Stimulated activated naive CD4-positive, alpha-beta T cell treated with Interleukin-2 at 50 U/mL for 16 hours (primary cell): ENCODE data around the gene PSMA3.
"Not testable (repeated sequence)": the region's sequence is repeated elsewhere in the genome, so short reads cannot be mapped to it uniquely, and the experiment has no call there.

Experiments used
- DNase-seq: peaks from one replicate; lab custom pipeline; 2025; lab: John Stamatoyannopoulos, UW

PSMA3 gene

DNA sequence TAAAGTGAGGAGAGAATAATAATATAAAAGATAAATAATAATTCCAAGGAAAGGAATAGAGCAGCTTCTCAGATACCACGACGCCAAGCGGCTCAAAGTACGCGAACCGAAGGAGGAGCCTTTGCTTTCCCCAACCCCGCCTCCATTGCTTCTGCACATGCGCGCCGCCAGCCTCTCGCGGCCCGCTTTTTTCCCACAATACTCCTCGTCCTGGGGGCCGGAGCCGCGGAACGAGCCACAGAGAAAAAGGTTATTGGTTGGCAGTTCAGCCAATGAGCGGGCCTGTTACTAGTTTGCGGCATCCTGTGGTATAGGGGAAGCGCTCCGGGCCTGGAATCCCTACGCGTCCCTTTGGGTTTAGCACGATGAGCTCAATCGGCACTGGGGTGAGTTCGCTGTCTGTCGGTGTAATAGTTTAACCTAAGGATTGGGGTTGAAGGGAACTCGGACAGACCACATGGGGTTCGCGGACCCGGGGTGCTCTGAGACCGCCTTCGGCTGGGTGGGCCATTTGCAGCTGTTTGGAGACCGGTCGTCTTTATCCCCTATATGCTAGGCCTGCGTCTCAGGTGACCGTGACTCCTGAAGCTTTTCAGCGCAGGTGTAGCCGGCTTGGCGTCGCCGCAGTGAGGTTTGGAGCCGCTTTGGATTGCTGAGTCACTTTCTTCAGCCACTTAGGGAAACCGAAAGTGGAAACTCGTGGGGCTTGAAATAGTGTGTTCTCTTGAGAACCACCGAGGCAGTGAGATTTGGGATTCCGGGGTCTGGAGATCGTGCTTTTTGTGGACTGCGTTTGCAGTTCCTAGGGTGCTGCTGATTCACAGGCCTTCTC, at the start of gene PSMA3:
PSMA3 (plus strand) TSS at position 288 of the 832 bp plus-strand sequence; CDS start at position 366, 78 bp downstream.
- DNase-seq = peak; percentile 96

DNA sequence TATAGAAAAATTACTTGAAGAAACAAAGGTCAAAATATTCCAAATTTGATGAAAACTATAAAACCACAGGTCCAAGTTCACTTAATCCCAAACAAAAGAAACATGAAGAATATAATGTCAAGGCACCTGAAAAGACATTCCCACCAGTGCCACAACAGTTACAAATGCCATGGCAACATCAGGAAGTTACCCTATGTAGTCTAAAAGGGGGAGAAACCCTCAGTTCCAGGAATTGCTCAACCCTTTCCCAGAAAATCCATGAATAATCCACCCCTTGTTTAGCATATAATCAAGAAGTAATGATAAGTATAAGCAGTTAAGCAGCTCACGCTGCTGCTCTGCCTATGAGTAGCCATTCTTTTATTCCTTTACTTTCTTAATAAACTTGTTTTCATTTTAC, 48.4 kb upstream of the PSMA3 start:
- DNase-seq = no peak

DNA sequence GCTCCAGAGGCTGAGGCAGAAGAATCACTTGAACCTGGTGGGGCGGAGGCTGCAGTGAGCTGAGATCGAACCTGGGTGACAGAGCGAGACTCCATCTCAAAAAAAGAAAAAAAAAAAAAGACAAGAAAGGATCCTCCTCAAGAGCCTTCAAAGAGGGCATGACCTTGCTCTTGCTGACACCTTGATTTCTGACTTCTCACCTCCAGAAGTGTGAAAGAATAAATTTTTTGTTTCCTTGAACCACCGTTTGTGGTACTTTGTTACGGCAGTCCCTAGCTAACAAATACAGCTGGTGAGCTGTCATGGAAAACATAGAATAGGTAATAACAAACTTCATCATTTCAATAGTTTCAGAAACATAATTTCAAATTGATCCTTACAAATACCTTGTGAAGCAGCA, 46.6 kb upstream of the PSMA3 start:
- no peak for DNase-seq

DNA sequence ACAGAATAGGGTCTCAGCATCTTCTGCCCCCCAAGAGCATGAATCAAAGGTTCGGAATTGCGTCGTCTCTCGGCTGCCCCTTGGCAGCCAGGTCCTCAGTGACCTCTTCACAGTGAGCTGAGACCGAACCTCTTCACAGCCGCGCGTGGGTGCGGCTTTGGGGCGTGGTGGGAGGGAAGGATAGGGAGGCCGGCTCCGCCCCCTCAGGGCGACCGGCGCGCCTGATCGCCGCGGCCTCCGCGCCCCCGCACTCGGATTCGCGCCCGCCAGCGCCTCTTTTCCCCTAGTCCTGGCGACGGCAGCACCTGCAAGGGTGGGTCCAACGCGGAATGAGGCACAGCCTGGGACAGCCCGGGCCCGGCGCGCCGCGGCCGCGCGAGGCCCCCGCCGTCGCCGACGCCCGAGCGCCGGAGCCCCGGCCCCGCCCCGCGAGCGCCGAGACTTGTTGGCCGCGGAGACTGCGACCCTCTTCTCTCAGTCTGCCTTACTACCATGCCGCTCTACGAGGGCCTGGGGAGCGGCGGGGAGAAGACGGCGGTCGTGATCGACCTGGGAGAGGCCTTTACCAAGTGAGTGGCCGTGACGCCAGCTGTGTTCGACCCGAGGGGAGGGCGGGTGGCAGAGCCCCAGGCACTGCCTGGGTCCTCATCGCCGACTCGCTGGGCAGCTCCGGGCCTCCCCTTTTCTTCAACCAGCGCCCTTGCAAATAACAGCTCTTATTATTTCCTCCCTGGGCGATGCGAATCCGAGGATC, 44.7 kb upstream of the PSMA3 start, which contains the start of gene ACTR10:
ACTR10 (plus strand) TSS at position 424 of the 754 bp plus-strand sequence; CDS start at position 493, 69 bp downstream.
- peak; percentile 89 for DNase-seq

DNA sequence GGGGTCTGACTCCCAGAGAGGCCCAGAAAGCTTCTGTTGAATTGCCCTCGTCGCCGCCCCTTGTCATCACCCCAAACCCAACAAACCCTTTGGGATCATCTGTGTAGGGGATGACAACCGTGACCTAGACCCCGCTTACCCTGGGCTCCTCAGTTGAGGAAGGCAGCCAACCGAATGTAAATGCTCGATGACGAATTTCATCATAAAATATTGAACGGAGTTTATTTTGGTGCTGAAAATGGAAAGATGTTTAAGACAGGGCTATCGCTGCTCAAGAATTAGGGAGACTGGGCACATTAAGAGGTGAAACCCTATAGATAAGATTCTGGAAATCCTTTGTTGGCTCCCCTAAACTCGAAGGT, 44.2 kb upstream of the PSMA3 start:
- DNase-seq = no peak

DNA sequence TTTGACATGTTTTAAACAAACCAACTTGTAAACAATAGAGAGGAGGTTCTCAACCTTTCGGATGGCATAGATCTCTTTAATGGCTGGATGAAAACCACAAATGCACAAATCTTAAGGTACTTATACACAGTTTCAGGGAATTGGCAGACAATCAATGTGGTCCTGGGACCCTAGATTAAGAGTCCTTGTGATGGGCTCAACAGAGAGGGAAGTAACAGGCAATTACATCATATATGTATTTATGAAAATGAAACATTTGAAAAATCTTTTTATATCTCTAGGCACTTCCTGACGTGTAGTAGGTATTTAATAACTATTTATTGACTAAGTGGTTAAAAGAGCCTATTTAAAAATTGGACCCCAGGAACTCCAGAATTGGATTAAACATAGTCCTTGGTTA, 43.8 kb upstream of the PSMA3 start:
- no peak for DNase-seq

DNA sequence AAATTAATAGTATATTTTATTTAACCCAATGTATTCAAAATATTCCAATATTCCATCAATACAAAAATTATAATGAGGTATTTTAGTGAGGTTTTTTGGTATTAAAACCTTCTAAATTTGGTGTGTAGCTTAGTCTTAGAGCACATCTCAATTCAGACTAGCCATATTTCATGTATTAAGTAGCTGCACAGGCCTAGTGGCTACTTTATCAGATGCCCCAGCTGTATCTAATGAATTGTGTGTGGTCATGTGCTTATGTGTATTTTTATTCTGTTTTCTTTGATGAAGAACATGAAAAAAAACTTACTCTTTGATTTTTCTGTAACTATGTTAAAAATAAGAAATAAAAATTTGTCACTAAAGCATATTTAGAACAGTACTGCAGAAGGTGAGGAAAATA, 31.5 kb upstream of the PSMA3 start:
- no peak for DNase-seq

DNA sequence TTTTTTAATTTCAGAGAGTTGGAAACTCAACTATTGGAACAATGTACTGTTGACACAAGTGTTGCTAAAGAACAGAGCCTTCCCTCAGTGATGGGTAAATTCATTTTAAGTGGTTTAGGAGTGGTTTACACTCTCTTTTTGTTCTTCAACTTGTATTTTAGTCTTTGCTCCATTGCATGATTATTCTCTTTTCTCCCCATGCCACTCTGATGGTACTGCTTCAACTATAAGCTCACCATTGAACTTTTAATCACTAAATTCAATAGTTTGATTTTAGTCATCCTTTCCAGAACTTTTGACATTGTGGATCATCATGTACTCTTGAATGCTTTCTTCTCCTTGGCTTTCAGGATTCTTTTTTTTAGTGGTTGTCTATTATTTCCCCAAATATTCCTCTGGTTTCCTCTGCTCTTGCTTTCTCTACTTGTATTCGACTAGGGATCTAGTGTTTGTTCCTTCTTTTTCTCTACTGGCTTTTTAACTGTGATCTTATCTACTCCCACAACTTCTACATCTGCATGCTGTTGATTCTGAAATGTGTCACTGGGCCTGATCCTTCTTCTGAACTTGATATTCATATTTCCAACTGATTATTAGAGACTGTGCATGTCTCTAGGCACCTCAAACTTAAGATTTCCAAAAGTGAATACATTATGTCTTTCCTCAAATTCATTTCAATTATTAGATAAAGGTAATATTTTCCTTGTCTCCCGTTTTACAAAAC, 29.3 kb upstream of the PSMA3 start:
- DNase-seq = no peak

DNA sequence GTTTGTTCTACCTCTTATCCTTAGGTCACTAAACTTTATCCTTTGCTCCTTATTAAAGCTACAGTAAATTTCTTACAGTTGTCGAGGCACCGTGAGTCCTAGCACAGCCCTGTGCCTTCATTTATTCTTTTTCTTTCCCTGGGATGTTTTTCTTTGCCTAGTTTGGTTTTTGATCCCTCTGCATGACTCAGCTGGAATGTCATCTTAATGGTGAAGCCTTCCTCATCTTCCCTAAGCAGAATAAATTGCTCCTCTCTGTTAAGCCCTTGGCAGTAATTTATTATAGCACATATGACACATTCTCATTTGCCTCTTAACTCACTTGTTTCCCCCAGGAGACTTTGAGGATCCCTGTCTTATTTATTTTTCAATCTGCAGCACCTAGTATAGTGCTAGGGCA, 28.1 kb upstream of the PSMA3 start:
- DNase-seq = no peak

DNA sequence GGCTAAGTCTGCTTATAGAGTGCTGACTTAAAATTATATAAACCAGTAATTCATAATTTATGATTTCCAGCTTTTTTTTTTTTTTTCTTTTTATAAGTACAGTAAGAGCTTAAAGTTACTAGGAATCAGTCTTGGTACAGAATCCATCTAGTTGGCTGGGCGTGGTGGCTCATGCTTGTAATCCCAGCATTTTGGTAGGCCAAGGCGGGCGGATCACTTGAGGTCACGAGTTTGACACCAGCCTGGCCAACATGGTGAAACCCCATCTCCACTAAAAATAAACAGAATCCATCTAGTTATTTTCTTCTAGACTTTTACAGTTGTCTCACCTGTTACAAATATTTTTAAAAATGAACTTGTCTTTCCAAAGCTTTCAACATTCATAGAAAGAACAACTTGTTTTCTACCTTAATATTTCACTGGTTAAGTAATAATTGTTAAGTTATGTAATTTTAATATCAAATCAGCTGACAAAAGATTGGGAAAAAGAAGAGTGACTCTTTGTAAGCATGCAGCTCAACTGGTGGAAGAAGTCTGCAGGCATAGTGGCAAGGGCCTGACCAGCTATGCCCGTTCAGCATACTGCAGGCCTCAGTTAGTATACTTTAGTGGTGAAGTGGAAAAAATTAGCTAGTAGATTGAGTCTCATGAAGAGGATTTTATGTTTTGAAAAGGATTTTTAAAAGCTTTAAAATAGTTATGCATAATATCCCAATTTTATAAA, 17.4 kb upstream of the PSMA3 start:
- no peak for DNase-seq

DNA sequence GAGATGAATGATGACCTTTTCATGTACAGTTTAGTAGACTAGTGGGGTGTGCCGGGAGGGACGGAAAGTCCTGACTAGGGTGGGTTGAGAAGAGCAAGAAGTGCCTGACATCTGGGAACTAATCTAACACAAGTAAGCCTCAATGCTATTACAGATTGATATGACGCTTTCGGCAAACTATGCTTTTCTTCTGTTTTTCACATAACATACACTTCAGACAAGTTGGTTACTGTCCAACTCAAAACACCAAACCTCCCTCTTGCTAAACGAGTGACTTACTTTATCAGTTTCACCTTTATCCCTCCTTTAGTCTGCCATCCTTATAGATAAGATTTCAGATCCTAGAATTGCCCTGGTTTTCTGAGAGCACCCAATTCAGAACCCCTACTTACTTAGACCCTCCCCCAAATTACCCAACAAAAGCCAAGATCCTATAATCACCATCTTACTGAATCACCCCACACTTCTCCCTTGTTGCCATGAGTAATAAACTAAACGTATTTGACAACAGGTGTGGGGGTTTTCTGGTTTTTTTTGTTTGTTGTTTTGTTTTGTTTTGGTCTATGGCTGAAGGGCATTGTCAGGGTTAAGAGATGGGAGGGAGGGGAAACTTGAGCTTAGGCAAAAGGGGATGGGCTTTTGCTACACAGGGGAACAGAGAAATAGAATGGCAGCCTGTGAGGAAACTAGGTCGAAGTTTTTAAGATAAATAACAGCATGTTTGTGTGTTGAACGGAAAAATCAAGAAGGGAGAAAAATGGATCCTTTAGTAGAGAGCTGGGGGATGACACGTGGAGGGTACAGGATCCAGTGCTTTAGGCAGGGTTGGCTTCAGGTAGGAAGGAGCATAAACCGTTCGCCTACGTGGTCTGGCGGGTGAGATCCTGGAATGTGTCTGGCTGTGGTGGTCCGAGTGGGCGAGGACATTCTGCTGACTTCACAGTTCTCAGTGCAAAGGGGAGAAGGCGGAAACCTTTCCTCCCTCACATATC, 6.1 kb upstream of the PSMA3 start:
- no peak for DNase-seq

DNA sequence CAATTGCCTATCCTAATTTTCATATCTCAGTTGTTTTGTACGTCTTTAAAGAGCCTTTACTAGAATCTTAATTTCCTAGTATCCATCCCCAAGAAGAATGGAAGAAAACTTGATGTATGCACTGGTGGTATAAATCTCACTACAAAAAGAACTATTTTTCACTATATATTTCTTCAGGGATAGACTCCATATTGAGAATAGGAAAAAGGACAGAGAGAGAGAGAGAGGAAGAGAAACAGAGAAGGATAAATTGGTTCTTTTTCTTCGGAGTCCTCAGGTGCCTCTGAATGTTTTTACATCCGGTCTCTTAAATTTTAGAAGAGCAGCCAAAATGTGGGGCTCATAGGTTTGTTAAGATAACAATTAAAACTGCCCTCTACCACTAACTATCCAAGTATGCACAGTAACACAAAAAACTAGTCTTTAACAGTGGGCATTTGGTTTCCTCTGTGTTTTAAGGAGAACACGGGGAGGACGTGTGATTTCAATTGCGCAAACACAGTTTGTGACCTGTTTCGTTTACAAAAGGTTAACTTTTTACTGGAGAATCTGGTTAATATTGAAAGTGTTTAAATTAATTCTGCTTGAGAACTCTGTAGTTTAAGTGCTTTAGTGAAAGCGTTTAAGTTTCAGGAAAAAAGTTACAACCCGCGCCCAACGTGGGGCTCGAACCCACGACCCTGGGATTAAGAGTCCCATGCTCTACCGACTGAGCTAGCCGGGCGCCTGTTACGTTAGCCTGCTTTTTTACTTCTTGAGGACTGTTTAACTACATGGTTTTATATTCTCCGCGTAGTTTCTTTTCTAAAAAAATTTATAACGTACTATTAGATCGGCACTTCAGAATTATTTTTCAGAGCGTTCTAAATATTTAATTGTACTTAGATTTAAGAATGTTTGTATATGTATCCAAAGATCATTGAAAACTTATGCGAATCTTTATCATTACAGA, 5.1 kb upstream of the PSMA3 start:
- peak; percentile 64 for DNase-seq

DNA sequence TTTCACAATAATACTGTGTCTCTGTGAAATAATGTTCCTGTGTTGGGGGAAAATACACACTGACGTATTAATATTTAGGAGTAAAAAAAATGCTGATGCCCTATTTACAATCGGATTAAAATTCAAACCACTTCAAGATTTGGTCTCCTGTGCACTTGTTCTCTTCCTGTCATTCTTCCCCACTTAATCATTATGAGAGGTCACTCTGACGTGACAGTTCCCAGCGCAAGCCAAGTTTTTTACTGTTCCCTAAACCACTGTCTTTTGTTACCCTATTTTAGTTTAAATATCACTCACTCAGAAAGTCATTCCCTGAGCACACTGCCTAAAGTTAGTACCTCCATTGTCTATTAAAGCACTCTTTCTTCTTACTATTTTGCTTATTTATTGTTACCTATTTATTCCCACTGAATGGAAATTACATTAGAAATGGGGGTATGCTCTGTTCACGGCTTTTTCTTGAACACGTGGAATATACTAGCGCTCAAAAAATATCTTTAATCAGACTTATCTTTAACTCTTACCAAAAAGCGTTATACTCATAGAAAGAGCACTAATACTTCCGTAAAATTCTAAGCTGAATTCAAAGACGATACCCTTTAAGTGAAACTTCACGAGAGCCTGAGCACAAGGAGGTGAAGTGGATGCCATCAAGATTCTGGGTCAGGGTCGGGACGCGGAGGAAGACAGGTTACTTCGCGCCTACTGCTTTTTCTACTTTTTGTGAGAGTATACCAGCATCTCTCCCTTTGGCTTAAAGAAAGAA, 670 bp upstream of the PSMA3 start:
- no peak for DNase-seq

DNA sequence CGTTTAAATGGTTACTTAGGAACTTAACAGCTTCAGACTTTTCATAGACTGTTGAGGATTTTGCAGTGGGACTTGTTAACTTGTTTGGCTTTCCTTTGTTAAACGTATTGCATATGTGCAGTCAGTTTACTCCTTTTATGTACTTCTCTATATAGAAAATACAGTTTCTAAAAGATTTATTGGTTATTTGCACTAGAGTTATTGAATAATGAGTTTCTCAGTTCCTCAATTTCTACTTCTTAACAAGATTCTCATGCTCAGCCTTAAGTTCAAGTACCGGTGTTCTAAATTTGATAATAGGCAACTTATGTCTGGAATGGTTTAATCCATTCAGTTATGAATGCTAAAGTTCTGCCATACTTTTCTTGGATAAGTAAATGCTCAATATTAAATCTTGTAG, 919 bp downstream of the PSMA3 start:
- no peak for DNase-seq

DNA sequence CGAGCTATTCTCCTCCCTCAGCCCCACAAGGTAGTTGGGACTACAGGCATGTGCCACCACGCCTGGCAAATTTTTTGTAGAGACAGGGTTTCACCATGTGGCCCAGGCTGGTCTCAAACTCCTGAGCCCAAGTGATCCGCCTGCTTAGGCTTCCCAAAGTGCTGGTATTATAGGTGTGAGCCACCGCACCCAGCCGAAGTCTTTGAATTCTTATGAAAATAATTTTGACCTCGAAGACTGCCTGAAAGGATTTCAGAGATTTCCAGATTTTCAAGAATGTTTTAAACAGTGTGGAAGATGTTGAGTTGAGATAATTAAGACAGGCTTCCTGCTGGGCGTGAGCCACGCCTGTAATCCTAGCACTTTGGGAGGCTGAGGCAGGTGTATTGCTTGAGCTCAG, 5.0 kb downstream of the PSMA3 start:
- no peak for DNase-seq

DNA sequence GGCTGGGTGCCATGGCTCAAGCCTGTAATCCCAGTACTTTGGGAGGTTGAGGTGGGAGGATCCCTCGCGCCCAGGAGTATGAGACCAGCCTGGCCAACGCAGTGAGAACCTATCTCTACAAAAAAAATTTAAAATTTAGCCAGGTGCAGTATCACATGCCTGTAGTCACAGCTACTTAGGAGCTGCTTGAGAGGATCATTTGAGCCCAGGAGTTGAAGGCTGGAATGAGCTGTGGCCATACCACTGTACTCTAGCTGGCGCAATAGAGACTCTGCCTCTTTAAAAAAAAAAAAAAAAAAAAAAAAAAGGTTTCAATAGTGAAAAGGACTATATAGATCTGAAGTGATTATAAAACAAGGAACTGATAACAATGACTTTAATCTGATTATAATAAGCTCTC, 13.5 kb downstream of the PSMA3 start:
- no peak for DNase-seq

DNA sequence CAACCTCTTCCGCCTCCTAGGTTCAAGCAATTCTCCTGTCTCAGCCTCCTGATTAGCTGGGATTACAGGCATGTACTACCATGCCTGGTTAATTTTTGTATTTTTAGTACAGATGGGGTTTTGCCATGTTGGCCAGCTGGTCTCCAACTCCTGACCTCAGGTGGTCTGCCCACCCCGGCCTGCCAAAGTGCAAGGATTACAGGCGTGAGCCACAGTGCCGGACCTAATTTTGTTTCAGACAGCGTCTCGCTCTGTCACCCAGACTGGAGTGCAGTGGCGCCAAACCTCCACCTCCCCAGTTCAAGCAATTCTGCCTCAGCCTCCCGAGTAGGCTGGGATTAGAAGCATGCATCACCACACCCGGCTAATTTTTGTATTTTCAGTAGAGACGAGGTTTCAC, 17.4 kb downstream of the PSMA3 start:
- DNase-seq = not testable (repeated sequence)

DNA sequence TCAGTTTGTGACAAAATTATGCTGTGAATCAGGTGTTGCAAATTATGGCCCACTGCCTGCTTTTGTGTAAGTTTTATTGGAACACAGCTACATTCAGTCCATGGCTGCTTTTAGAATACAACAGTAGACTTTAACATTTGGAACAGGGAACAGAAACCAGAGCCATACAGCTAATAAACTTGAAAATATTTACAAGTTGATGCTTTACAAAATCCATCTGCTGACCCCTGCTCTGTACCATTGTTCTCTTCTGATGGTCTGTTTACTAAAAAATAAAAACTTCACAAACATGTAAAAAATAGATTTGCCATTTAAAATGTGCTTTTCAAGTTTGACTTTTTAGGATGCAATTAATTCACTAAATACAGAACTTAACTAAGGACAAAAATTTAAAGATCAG, 20.8 kb downstream of the PSMA3 start:
- DNase-seq = no peak

DNA sequence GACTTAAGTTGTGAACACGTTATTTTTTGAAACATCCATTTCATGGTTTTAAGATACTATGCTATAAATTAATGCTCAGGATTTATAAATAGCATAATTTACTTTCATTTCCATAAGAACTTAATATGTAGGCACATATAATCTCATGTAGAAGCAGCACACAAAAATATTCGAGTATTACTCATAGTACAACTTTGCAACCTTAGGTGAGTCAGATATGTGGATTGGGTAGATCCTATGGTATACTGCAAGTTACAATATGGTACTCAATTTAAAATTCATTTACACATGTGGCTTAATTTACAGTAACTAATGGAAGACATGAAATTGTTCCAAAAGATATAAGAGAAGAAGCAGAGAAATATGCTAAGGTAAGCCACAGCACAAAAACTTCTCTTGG, 26.0 kb downstream of the PSMA3 start:
- no peak for DNase-seq
